Muscle layer of duodenum (tissue), 2 donors: Measurements from ENCODE around the gene PSMA6.

Experiments used
- H3K27ac ChIP-seq: one replicate; pipeline ENCODE4 v1.7.0; 2013; ENCODE audit warnings: mild to moderate bottlenecking, low read length
- H3K27me3 ChIP-seq: one replicate; pipeline ENCODE4 v1.7.0; 2013; ENCODE audit warnings: low read depth, mild to moderate bottlenecking, control low read depth, low read length
- H3K36me3 ChIP-seq, 2 donors: one replicate each; pipeline ENCODE4 v1.7.0; 2013; ENCODE audit warnings: low read length in 2 of 2, control low read depth in 1 of 2, mild to moderate bottlenecking in 1 of 2; ENCODE audit not compliant: insufficient read depth in 2 of 2, control insufficient read depth in 1 of 2
- H3K4me1 ChIP-seq, 2 donors: one replicate each; pipeline ENCODE4 v1.7.0; 2013; ENCODE audit warnings: low read length in 2 of 2, mild to moderate bottlenecking in 2 of 2, control low read depth in 1 of 2, moderate library complexity in 1 of 2; ENCODE audit not compliant: insufficient read depth in 2 of 2, control insufficient read depth in 1 of 2
- H3K4me3 ChIP-seq, 2 donors: one replicate each; pipeline ENCODE4 v1.7.0; 2013; ENCODE audit warnings: low read length in 2 of 2, low read depth in 1 of 2, mild to moderate bottlenecking in 1 of 2
- H3K9me3 ChIP-seq, 2 donors: one replicate each; pipeline ENCODE4 v1.7.0; 2013; ENCODE audit warnings: low read length in 2 of 2, control low read depth in 1 of 2, mild to moderate bottlenecking in 1 of 2; ENCODE audit not compliant: control insufficient read depth in 1 of 2
- donor health status: healthy.

PSMA6 gene

DNA sequence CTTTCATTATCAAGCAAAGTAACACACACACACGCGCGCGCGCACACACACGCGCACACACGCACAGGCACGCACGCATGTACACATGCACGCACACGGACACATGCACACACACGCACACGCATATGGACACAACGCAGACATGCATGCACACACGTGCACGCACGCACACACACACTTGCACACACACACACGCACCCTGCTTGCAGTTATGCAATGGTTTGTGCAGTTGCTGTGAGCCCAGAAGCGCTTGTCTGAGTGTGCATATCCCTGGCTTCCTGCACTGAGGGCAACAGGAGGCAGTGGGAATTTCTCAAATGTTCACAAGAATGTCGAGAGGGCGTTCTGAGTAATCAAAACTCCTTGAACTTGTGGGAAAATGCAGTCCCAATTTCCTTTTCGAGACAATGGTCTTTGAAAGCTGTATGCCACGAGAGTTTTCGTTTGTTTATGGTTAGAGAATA, 70.8 kb downstream of the PSMA6 start:
- Histone ChIP-seq H3K27me3 (no peaks in the 10 kb centered on the region), H3K36me3 (peaks cover 0 to 3% of the 10 kb centered on the region in 2 donors), H3K27ac (no peak overlapping the region), H3K4me1 (peaks cover 4 to 13% of the 10 kb centered on the region in 2 donors), H3K9me3 (no peaks in the 10 kb centered on the region), H3K4me3 (no peak overlapping the region)

DNA sequence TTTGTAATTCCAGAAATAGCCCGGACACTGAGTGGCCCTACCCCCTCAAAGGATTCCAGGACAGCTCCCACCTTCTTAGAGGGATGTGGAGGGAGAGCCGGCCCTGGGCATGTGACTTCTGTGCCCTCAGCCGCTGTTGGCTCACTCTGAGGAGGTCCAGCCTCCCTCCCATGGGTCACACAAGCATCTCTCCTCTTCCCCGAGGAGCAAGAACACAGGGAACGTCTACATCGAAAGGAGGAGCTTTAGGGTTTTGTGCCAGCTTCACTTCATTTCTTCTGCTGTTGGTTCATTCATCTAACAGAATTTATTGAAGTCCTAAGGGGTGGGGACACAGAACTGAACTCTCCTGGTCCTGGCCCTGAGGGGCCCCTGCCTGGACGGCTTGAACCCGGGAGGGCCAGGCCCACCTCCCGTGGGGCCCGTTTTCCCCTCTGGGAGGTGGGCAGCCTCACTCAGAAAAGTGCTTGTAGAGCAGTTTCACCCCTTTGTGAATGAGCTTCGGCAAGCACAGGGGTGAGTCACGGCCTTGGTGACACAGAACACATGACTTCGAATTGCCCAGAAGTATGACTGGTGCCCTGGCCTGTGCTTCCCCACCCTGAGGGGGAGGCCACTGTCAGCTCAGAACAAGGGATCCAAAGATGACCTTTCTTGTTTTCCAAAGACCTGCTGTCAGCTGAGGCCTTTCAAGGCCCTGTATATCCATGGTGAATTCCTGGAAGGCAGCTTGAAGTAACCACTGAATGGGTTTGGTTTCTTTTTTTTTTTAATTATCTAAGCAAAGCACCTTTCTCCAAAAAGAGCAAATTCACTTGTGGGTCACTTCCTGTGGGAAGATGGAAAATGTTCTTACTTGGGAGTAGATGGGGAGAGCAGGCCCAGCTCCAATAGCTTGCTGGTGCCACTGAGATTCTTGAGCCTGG, 73.2 kb downstream of the PSMA6 start:
- Histone ChIP-seq H3K27ac (peak overlapping the region; percentile 79), H3K9me3 (no peaks in the 10 kb centered on the region), H3K4me1 (peaks cover 4 to 13% of the 10 kb centered on the region in 2 donors), H3K27me3 (no peaks in the 10 kb centered on the region), H3K4me3 (no peak overlapping the region), H3K36me3 (peaks cover 0 to 3% of the 10 kb centered on the region in 2 donors)

DNA sequence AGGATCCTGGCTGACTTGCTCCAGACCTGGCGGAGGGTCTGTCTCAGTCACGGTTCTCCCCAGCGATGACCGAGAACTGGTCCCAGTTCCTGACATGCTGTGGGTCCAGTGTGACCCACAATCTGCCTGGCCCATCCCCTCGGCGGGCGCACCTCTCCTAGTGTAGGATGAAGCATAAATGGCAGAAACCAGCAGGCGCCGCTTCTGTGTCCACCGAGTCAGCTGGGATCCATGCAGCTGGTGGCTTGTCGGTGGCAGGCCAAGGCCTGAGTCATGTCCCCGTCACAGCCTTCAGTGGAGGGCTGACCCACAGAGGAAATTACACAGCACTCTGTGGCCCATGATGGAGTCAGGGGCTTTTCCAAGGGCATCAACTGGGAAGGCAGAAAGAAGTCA, 73.9 kb downstream of the PSMA6 start:
- Histone ChIP-seq H3K9me3 (peaks cover 0 to 2% of the 10 kb centered on the region in 2 donors), H3K4me1 (peaks cover 4 to 13% of the 10 kb centered on the region in 2 donors), H3K4me3 (no peak overlapping the region), H3K27ac (peak overlapping the region; percentile 79), H3K27me3 (no peaks in the 10 kb centered on the region), H3K36me3 (peaks cover 0 to 3% of the 10 kb centered on the region in 2 donors)

DNA sequence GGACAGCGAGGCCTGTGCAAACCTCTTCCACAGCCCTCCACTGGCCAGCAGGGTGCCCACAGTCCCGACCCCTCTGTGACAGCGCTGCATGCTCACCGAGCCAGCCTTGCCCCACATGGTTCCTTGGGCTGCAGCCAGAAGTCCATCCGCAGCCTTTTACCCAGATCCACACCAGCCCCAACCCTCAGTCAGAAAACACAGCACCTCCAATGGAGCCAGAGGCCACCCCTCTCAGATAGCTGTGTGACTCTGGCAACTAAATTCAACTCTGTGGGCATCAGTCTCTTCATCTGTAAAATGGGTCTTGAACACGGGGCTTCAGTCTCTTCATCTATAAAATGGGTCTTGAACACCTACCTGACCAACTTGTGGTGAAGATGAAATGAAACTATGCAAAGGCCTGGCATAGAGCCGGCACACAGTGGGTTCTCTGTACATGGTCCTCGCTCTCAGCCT, 74.4 kb downstream of the PSMA6 start:
- Histone ChIP-seq H3K36me3 (peaks cover 0 to 3% of the 10 kb centered on the region in 2 donors), H3K4me3 (no peak overlapping the region), H3K27me3 (no peaks in the 10 kb centered on the region), H3K27ac (no peak overlapping the region), H3K4me1 (peaks cover 4 to 13% of the 10 kb centered on the region in 2 donors), H3K9me3 (peaks cover 0 to 5% of the 10 kb centered on the region in 2 donors)

DNA sequence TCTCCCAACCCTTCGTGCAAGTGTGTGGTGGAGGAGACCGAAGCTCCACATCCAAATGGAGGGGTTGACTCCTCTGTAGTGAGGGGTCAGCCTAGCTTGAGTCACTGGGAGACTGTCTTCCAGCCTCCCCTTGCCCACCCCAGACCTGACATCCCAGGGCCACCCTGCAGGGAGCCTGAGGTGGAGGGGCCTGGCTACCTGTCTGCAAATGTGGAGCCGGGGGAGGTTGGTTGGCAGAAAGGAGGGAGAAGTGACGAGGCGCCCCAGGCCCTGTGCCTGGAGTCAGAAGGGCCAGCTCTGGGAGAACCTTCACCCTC, 74.8 kb downstream of the PSMA6 start:
- H3K27ac ChIP-seq, result no peak overlapping the region
- no peaks in the 10 kb centered on the region for H3K27me3 ChIP-seq
- peaks cover 0 to 5% of the 10 kb centered on the region in 2 donors for H3K9me3 ChIP-seq
- H3K36me3 ChIP-seq, result peaks cover 0 to 3% of the 10 kb centered on the region in 2 donors
- peaks cover 4 to 13% of the 10 kb centered on the region in 2 donors for H3K4me1 ChIP-seq
- no peak overlapping the region for H3K4me3 ChIP-seq
